Endothelial cell (in vitro differentiated cells): ENCODE measurements around the gene XXYLT1. TPM values are rescaled to one million over a fixed set of nuclear protein-coding genes. Genes with fewer than 3 reads are reported as not detected.
A peak's percentile ranks its signal among the peaks of the same experiment; 100 is the strongest.

Experiments used
- DNase-seq: peaks from one replicate; pipeline ENCODE4 v3.0.0; 2021; ENCODE audit warnings: low spot score
- H3K27ac Mint-ChIP-seq: one replicate; pipeline ENCODE4 v1.8.0; 2021; ENCODE audit warnings: mixed read lengths, inconsistent platforms; ENCODE audit not compliant: unreplicated experiment
- H3K27me3 Mint-ChIP-seq: one replicate; pipeline ENCODE4 v1.8.0; 2021; ENCODE audit warnings: mild to moderate bottlenecking, moderate library complexity, mixed read lengths, inconsistent platforms; ENCODE audit not compliant: unreplicated experiment
- H3K36me3 Mint-ChIP-seq: one replicate; pipeline ENCODE4 v1.8.0; 2021; ENCODE audit warnings: mild to moderate bottlenecking, low read depth, mixed read lengths, inconsistent platforms; ENCODE audit not compliant: unreplicated experiment
- H3K4me1 Mint-ChIP-seq: one replicate; pipeline ENCODE4 v1.8.0; 2021; ENCODE audit warnings: mild to moderate bottlenecking, mixed read lengths, inconsistent platforms; ENCODE audit not compliant: unreplicated experiment
- H3K4me3 Mint-ChIP-seq: one replicate; pipeline ENCODE4 v1.8.0; 2021; ENCODE audit warnings: mild to moderate bottlenecking, mixed read lengths, inconsistent platforms; ENCODE audit not compliant: unreplicated experiment
- H3K9me3 Mint-ChIP-seq: one replicate; pipeline ENCODE4 v1.8.0; 2021; ENCODE audit warnings: mixed read lengths, inconsistent platforms; ENCODE audit not compliant: unreplicated experiment
- CTCF ChIP-seq: fragments of 200-600 bp; sonication (generic); IDR thresholded peaks from one replicate; pipeline ENCODE4 v1.5.0; 2021; ENCODE audit warnings: antibody characterized with exemption; ENCODE audit not compliant: unreplicated experiment
- total RNA-seq: library from RNA; stranded (reverse); fragmentation: NEBNext Ultra II Directional; extraction: Animal tissue kit (Norgen Biotek cat#: 25700); gene quantifications from one replicate; pipeline ENCODE4 v1.2.1, GENCODE V29; 2021; ENCODE audit not compliant: unreplicated experiment

XXYLT1 gene
- total RNA-seq, 1 donor from 2014 or later: 25.0 TPM

GRCh38 chr3:195267096-195267495 is 3.9 kb downstream of the XXYLT1 start:
- no peak overlapping the region for H3K27ac Mint-ChIP-seq

DNA sequence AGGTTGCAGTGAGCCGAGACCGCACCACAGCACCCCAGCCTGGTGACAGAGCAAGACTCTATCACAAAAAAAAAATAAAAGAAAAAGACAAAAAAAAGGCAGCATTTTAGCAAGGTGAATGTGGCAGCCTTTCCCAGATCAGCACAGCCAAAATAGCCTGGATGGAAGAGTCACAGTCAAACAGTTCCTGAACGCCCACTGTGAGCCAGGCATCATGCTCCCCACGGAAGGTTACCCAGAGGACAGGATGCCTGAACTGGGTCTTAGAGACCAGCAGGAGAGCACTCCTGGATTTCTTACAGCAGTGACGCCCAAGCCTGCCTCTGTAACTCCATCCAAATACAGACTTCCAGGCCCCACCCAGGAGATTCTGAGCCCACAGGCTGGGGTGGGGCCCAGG is 4.5 kb downstream of the XXYLT1 start:
- no peak overlapping the region for H3K27ac Mint-ChIP-seq
- H3K27me3 Mint-ChIP-seq: peaks cover 14% of the 10 kb centered on the region
- DNase-seq: no peak
- H3K4me3 Mint-ChIP-seq: no peak overlapping the region
- peaks cover 49% of the 10 kb centered on the region for H3K4me1 Mint-ChIP-seq
- no peaks in the 10 kb centered on the region for H3K9me3 Mint-ChIP-seq
- peaks cover 31% of the 10 kb centered on the region for H3K36me3 Mint-ChIP-seq
- no peak for TF ChIP-seq CTCF

More at GRCh38 chr3:195267096-195267495, 3.9 kb downstream of the XXYLT1 start:
- Mint-ChIP-seq H3K4me3 (no peak overlapping the region), H3K9me3 (no peaks in the 10 kb centered on the region), H3K36me3 (peaks cover 34% of the 10 kb centered on the region), H3K27me3 (peaks cover 16% of the 10 kb centered on the region), H3K4me1 (peaks cover 50% of the 10 kb centered on the region)
- no peak for TF ChIP-seq CTCF
- no peak for DNase-seq

GRCh38 chr3:195265363-195265976 is 5.5 kb downstream of the XXYLT1 start:
- no peak overlapping the region for H3K27ac Mint-ChIP-seq
- peaks cover 31% of the 10 kb centered on the region for H3K36me3 Mint-ChIP-seq
- H3K4me1 Mint-ChIP-seq: peaks cover 54% of the 10 kb centered on the region
- H3K27me3 Mint-ChIP-seq: peaks cover 14% of the 10 kb centered on the region
- TF ChIP-seq CTCF: no peak
- H3K9me3 Mint-ChIP-seq: no peaks in the 10 kb centered on the region
- no peak overlapping the region for H3K4me3 Mint-ChIP-seq
- DNase-seq: no peak

DNA sequence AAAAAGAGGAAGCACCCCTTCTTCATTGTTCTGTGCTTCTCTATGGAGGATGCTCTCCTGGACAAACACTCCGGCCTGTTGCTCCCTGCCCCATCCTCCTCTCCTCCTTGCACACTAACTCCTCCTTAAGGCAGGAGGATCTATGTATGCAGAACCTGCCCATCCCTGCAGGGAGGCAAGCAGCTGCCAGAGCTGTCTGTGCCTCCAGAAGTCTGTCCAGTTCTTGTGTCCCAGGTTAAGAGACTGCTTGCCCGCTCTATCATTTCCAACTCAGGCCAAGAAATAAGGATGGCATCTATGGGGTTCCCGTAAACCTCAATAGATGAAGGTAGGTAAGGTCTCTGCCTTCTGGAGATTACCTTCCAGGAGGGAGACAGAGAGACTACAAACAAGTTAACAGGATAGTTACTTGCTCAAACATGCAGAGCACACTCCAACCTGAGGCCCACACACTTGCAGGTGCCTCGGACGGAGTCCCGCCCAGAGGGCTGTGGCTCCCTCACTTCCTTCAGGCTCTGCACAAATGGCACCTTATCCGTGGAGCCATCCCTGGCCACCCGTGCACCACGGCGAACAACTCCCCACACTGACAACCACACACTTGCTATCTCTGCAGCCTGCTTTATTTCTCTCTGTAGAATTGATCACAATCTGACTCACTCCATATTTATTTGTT is 6.9 kb downstream of the XXYLT1 start:
- peak overlapping the region; percentile 88 for H3K27ac Mint-ChIP-seq
- no peak for TF ChIP-seq CTCF
- H3K27me3 Mint-ChIP-seq: peaks cover 8% of the 10 kb centered on the region
- DNase-seq: no peak
- H3K36me3 Mint-ChIP-seq: peaks cover 27% of the 10 kb centered on the region
- peak overlapping the region; percentile 31 for H3K4me3 Mint-ChIP-seq
- peaks cover 44% of the 10 kb centered on the region for H3K4me1 Mint-ChIP-seq
- no peaks in the 10 kb centered on the region for H3K9me3 Mint-ChIP-seq
